Activated T-helper 17 cell treated with anti-CD3 and anti-CD28 coated beads, Interleukin-2, amount 50 U/mL, for 72 hours (primary cell): ENCODE measurements around the gene PRRX1. TPM values are rescaled to one million over a fixed set of nuclear protein-coding genes. Genes with fewer than 3 reads are reported as not detected.

ENCODE experiments used
- ATAC-seq: fragments of 150-1000 bp; cut with Tn5 transposase; replicated peaks from 2 replicates; pipeline ENCODE4 v1.10.0; 2021; ENCODE audit warnings: mild to moderate bottlenecking, moderate library complexity
- H3K27ac Mint-ChIP-seq: one replicate; pipeline ENCODE4 v1.8.0; 2022; ENCODE audit warnings: mixed read lengths
- H3K27me3 Mint-ChIP-seq: one replicate; pipeline ENCODE4 v1.8.0; 2022; ENCODE audit warnings: mixed read lengths
- H3K36me3 Mint-ChIP-seq: one replicate; pipeline ENCODE4 v1.8.0; 2022; ENCODE audit warnings: low read depth, mild to moderate bottlenecking, mixed read lengths
- H3K4me1 Mint-ChIP-seq: one replicate; pipeline ENCODE4 v1.8.0; 2022; ENCODE audit warnings: mixed read lengths
- H3K4me3 Mint-ChIP-seq: one replicate; pipeline ENCODE4 v1.8.0; 2022; ENCODE audit warnings: mild to moderate bottlenecking, mixed read lengths
- H3K9me3 Mint-ChIP-seq: one replicate; pipeline ENCODE4 v1.8.0; 2022; ENCODE audit warnings: mixed read lengths
- total RNA-seq, 2 donors: library from RNA; stranded (reverse); gene quantifications; one replicate each; pipeline ENCODE4 v1.2.3, GENCODE V29; 2022

The PRRX1 gene
- total RNA-seq, 2 donors from 2014 or later = not detected

DNA sequence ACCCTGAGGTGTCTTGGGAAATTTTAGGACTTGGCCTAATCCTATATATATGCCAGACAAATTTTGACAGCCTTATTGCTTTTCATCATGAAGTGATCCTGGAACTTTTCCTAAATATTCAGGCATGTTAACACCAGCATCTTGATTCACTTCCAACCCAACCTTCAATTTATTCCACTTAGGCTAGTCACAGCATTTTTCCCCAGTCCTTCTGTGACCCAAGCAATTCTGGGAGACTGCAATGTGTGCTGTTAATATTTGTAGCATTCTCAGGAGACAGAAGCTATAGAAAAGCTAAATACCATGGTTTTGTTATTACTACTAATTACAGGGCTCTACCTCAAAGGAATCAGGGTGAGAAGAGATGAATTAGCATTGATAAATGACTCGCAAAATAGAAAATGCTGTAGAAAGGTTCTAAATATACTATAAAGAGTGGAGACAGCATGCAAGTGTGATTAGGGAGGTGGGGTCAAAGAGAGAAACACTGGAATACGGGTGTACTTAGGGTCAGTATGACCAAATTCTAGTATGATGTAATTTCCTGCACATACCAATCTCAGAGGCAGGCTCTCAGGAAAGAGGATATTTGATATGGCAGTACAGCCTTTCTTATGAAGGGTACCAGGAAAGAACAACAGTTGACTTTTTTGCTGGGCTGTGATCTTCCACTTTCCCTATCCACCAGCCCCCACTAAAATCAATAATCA is 29.1 kb downstream of the PRRX1 start:
- no peaks in the 10 kb centered on the region for H3K4me1 Mint-ChIP-seq
- H3K9me3 Mint-ChIP-seq = no peaks in the 10 kb centered on the region
- ATAC-seq = no peak
- no peak overlapping the region for H3K4me3 Mint-ChIP-seq
- no peak overlapping the region for H3K27ac Mint-ChIP-seq
- no peaks in the 10 kb centered on the region for H3K36me3 Mint-ChIP-seq
- peaks cover 23% of the 10 kb centered on the region for H3K27me3 Mint-ChIP-seq

DNA sequence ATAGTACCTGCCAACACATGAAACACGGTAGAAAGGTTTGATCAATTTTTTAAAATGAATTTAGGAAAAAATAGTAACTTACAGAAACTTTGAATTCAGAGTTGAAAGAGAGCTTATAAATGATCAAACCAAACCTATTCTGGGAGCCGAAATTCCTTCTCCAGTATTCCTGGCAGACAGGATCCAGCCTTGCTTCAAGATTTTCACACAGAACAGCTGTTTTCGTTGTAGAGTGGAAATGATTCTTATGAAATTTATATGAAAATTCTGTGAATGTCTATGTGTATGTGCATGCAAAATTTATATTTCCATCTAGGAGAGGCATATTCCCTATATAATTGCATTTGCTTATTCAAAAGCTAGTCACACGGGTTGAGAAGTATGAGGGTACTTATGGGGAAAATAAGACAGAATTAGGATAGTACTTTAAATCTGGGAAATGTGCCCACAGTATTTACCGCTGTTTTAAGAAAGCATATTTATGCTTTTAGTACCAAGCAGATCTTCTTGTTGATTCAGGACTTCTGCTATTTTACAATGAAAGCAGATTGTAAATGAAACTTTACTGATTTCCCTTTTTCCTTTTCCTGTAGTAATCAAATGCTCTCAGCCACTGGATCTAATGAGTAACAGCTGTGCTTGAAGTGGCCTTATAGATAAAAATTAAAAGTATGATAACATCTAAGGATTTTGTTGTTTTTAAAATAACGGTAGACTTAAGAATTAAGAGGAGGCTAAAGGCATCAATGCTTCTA is 30.4 kb downstream of the PRRX1 start:
- Mint-ChIP-seq H3K9me3 (no peaks in the 10 kb centered on the region), H3K27me3 (peaks cover 23% of the 10 kb centered on the region)

DNA sequence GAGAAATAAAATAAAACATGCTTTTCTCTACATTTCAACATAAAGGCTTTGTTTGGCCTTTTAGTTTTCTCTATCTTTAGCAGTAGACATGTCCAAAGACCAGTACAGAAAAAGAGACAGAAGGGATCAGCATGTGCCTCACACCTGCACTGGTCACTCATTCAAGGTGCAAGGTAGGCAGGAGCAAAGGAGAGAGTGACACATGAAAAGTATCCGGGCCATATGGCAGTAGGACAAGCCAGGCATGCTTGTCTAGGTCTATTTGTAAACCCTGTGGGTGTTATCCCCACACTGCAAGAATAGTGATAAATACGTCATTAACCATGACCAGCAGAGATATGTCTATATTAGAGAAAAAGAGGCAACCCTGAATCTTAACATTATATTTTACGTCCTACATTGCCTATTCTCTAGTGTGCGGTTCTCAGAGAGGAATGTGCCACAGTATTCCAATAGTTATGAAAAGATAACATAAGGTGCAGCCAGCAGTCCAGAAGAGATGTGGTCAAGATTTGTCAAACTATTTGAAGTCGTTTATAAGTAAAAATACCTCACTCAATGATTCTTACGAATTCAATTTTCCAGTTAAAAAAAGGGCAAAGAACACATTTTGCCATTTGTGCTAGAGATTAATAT is 32.1 kb downstream of the PRRX1 start:
- H3K4me3 Mint-ChIP-seq = no peak overlapping the region
- peaks cover 20% of the 10 kb centered on the region for H3K27me3 Mint-ChIP-seq
- no peak for ATAC-seq
- no peak overlapping the region for H3K27ac Mint-ChIP-seq
- H3K36me3 Mint-ChIP-seq = no peaks in the 10 kb centered on the region
- no peaks in the 10 kb centered on the region for H3K4me1 Mint-ChIP-seq
- no peaks in the 10 kb centered on the region for H3K9me3 Mint-ChIP-seq

More for the DNA sequence above, 30.4 kb downstream of the PRRX1 start:
- H3K27ac Mint-ChIP-seq = no peak overlapping the region
- H3K4me1 Mint-ChIP-seq = no peaks in the 10 kb centered on the region
- H3K36me3 Mint-ChIP-seq = no peaks in the 10 kb centered on the region
- no peak overlapping the region for H3K4me3 Mint-ChIP-seq
- no peak for ATAC-seq

DNA sequence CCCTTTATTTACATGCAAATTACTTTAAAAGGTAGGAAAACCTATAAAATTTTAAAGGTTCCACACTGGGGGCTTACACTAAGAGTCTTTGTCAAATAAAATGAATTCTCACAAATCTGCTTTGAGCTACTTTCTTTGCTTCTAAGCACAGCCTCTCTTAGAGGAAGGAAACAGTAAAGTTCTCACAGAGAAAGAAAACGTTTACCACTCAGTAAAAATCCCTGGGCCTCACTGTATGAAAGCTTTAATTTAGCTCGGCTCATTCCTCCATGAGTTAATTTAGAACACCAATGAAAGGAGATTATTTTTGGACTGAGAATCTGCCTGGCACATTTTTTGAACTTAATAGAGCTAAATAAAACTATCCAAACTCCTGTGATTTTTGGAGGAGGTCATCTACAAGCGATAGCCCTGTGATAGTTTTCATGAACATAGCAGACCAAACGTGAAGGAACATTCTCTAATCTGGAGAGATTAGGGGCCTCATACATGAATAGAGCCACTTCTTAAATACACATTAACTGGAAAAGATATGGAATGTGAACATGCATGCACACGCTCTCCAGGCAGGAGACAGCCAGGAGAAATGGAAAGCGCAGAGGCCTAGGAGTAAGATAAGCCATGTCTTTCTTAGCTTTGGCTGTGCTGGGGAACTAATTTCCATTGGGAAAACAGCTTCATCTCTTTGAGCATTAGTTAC is 32.8 kb downstream of the PRRX1 start:
- no peaks in the 10 kb centered on the region for H3K36me3 Mint-ChIP-seq

DNA sequence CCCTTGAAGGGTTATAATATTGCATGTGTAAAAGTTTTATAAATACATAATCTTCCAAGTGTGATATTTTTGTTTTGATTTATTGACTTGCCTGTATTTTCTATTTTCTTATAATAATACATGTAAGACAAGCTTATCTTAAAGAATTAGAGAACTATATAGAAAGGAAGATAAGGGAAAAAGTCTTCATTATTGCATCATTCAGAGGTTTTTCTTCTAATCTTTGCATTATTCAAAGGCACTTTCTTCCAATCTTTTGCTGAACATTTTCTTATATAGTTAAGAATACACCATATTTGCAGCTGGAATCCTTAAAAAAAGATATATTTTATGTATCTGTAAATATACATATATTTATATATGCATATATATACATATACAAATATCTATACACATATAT is 33.4 kb downstream of the PRRX1 start:
- Mint-ChIP-seq H3K4me3 (no peak overlapping the region), H3K27ac (no peak overlapping the region), H3K9me3 (no peaks in the 10 kb centered on the region), H3K36me3 (no peaks in the 10 kb centered on the region), H3K4me1 (no peaks in the 10 kb centered on the region), H3K27me3 (peaks cover 15% of the 10 kb centered on the region)
- no peak for ATAC-seq

More for the DNA sequence above, 32.8 kb downstream of the PRRX1 start:
- Mint-ChIP-seq H3K27me3 (peaks cover 16% of the 10 kb centered on the region), H3K9me3 (no peaks in the 10 kb centered on the region), H3K4me1 (no peaks in the 10 kb centered on the region), H3K27ac (no peak overlapping the region), H3K4me3 (no peak overlapping the region)
- ATAC-seq = no peak

DNA sequence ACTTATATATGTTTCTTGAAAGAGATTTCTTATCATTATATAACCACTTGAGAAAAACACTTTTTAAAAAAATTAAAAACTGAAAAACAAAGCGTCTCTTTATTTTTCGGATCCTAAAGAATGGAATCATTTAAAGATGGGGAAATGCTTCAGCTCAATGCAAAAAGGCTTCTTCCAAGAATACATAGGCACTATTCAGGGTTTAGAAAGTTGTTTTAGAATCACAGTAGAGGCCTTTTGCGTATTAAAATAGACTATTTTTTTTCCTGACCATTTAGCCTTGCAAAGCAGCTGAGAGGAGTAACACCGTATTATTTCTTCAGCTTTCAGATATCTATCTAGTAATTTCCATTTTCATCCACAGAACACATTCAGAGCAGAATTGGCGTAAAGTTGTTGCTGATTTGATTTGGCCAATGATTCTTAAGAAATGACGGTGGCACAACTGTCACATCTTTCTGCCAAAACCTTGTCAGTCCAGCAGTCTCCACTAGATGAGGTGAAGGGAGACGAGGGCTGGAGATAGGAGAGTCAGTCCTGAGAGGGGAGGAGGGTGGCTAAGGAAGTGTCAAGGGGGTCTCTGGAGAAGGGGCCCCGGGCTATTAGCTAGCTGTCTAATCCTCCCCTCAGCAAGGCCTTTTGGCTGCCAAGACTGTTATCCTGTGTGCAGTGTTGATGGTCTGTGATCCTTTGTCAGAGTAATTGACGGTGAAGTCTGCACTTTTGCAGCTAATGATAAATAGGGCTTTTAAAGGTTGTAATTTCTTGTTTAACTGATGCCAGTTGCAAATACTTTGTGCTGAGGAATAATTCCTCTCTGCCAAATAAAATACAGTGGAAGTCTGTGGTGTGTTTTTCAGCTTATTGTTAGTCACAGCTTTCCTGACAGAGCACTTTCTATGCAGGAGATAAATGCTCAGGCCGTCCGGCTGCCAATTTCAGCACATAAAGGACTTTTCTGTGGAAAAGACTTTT is 34.7 kb downstream of the PRRX1 start:
- no peak for ATAC-seq
- Mint-ChIP-seq H3K4me3 (no peak overlapping the region), H3K27ac (no peak overlapping the region), H3K4me1 (no peaks in the 10 kb centered on the region), H3K36me3 (no peaks in the 10 kb centered on the region), H3K9me3 (no peaks in the 10 kb centered on the region), H3K27me3 (peaks cover 11% of the 10 kb centered on the region)

DNA sequence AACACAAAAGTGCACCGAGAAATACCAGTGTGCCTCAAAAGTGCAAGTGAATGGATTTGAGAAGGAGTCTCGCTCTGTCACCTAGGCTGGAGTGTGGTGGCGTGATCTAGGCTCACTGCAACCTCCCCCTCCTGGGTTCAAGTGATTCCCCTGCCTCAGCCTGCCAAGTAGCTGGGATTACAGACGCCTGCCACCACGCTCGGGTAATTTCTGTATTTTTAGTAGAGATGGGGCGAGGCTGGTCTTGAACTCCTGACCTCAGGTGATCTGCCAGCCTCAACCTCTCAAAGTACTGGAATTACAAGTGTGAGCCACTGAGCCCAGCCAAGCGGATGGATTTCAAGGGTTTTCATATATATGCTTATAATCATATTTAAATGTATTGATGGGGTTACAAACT is 35.8 kb downstream of the PRRX1 start:
- Mint-ChIP-seq H3K27me3 (peaks cover 11% of the 10 kb centered on the region), H3K27ac (no peak overlapping the region), H3K9me3 (no peaks in the 10 kb centered on the region), H3K36me3 (no peaks in the 10 kb centered on the region), H3K4me3 (no peak overlapping the region), H3K4me1 (no peaks in the 10 kb centered on the region)
- no peak for ATAC-seq

DNA sequence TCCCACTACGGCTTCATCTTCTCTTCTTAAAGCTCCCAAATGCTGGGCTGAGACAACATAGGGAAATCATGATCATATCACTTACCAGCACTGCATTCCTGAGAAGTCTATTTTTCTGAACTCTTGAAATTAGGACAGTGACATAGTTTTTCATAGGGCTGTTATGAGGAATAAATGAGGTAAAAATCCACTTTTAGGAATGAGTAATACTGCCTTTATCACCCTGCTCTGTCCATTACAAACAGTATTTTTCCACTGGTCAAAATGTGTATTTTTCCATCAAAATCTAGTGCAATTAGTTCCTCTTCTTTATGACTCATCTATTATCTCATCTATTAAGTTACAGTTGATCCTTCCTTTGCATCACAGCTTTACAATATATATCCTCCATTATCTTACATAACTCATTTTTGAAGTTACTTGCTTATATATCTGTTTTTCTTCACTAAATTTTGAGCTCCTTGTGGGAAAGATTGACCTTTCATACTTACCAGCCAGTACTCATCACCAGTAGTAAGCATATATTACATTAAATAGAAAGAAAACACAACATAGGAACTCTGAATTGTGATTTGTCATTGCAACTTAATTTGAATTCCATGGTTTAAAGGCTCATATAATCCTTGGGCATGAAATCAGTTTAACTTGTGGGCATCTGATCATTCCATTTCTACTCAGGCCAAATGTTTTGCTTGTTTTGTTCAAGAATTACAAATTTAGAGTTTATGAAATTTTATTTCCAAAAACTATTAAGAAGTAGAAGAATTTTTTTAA is 37.1 kb downstream of the PRRX1 start:
- no peaks in the 10 kb centered on the region for H3K4me1 Mint-ChIP-seq

DNA sequence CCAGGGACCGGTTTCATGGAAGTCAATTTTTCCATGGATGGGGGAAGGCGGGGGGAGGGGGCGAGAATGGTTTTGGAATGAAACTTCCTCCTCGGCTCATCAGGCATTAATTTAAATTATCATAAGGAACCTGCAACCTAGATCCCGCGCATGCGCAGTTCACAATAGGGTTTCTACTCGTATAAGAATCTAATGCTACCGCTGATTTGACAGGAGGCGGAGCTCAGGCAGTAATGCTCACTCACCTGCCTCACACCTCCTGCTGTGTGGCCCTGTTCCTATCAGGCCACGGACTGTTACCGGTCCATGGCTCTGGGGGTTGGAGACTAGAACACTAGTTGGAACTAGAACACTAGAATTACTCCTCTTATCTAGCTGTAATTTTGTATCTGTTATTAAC is 38.0 kb downstream of the PRRX1 start:
- Mint-ChIP-seq H3K36me3 (no peaks in the 10 kb centered on the region), H3K4me3 (no peak overlapping the region), H3K27me3 (peaks cover under 1% of the 10 kb centered on the region), H3K4me1 (no peaks in the 10 kb centered on the region), H3K9me3 (no peaks in the 10 kb centered on the region), H3K27ac (no peak overlapping the region)
- ATAC-seq = no peak

More for the DNA sequence above, 37.1 kb downstream of the PRRX1 start:
- no peak overlapping the region for H3K4me3 Mint-ChIP-seq
- H3K27ac Mint-ChIP-seq = no peak overlapping the region
- no peaks in the 10 kb centered on the region for H3K36me3 Mint-ChIP-seq
- ATAC-seq = no peak
- no peaks in the 10 kb centered on the region for H3K9me3 Mint-ChIP-seq
- H3K27me3 Mint-ChIP-seq = peaks cover 3% of the 10 kb centered on the region

DNA sequence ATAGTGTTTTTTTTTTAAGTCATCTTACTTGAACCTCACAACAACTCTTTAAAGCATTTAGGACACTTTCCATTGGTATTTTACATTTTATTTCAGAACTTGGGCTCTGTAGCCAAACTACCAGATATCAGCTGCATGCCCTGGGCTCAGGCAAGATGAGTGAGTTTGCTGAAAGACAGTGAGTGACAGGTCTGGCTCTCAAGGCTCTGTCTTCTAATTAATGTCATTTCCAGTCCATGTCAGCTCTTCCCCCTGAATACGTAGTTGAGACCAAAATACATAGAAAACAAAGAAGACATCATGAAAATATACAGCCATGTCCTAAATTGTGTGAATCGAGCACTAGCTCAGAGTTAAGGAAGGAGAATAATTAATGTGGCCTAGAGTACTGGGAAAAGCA is 39.7 kb downstream of the PRRX1 start:
- Mint-ChIP-seq H3K4me3 (no peak overlapping the region), H3K4me1 (no peaks in the 10 kb centered on the region), H3K27ac (no peak overlapping the region), H3K27me3 (peaks cover 3% of the 10 kb centered on the region), H3K36me3 (no peaks in the 10 kb centered on the region), H3K9me3 (no peaks in the 10 kb centered on the region)
- no peak for ATAC-seq

DNA sequence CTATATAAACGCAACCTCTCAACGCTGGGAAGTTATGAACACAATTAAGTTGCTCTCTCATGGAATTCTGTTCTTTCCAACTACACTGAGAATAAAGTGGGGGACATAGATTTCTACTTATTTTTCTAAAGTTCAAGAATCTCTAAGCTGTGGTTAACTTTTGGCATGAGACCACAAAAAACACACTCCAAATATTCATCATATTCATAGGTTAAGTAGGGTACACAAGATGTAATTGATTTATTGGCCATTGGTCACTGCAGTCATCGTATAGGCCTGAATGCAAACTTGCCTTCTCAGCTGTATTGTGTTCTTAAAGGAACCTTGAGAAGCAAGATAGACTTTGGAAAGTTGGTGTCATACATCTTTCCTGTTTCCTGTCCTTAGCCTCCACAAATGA is 40.3 kb downstream of the PRRX1 start:
- no peak overlapping the region for H3K4me3 Mint-ChIP-seq
- peaks cover 3% of the 10 kb centered on the region for H3K27me3 Mint-ChIP-seq
- H3K9me3 Mint-ChIP-seq = no peaks in the 10 kb centered on the region
- no peaks in the 10 kb centered on the region for H3K36me3 Mint-ChIP-seq
- H3K4me1 Mint-ChIP-seq = no peaks in the 10 kb centered on the region
- ATAC-seq = no peak
- no peak overlapping the region for H3K27ac Mint-ChIP-seq

DNA sequence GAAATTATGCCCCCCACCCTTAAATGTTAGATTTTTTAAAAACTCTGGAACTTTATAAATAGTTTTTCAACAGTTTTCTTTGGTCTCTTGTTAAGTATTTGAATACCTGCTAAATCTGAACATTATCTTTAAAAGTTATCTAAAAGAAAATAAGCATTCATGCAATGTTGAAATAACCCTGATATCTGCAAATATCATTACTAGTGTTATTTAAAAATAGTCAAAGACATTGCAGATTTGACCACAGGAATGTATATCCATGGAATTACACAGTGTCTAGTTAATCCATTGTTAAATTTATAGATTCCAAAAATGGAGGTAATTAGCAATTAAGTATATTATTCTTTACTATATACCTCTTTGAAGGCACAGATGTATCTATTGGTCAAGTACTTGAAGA is 42.0 kb downstream of the PRRX1 start:
- H3K4me3 Mint-ChIP-seq = no peak overlapping the region
- no peaks in the 10 kb centered on the region for H3K4me1 Mint-ChIP-seq
- no peaks in the 10 kb centered on the region for H3K9me3 Mint-ChIP-seq
- no peak for ATAC-seq
- H3K36me3 Mint-ChIP-seq = no peaks in the 10 kb centered on the region
- no peak overlapping the region for H3K27ac Mint-ChIP-seq
- H3K27me3 Mint-ChIP-seq = peaks cover 3% of the 10 kb centered on the region

DNA sequence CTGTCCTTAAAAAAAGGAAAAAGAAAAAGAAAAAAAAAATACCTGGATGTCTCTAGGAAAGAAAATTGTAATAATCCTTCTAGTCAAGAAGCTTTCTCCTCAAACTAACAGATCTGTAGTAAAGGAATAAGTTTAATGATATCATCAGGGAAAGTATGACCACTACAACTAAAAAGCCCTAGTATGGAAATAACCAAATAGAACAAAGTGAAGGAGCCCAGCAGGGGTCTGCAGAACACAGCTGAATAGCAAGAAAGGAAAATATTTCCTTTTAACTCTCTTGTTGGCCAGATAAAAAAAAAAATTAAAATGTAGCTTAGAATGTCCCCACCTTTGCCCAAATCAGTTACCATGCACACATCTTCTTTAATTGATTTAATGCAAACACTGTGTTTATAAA is 43.2 kb downstream of the PRRX1 start:
- Mint-ChIP-seq H3K27me3 (peaks cover 3% of the 10 kb centered on the region), H3K9me3 (no peaks in the 10 kb centered on the region), H3K4me3 (no peak overlapping the region), H3K27ac (no peak overlapping the region), H3K4me1 (no peaks in the 10 kb centered on the region), H3K36me3 (no peaks in the 10 kb centered on the region)
- ATAC-seq = no peak
